ENCODE data around the gene BICDL1. TPM values are rescaled to one million over a fixed set of nuclear protein-coding genes. Genes with fewer than 3 reads are reported as not detected.
"Not testable (repeated sequence)": the region's sequence is repeated elsewhere in the genome, so short reads cannot be mapped to it uniquely, and the experiment has no call there.

The BICDL1 gene
- total RNA-seq, 1 donor from 2014 or later = 136 TPM

DNA sequence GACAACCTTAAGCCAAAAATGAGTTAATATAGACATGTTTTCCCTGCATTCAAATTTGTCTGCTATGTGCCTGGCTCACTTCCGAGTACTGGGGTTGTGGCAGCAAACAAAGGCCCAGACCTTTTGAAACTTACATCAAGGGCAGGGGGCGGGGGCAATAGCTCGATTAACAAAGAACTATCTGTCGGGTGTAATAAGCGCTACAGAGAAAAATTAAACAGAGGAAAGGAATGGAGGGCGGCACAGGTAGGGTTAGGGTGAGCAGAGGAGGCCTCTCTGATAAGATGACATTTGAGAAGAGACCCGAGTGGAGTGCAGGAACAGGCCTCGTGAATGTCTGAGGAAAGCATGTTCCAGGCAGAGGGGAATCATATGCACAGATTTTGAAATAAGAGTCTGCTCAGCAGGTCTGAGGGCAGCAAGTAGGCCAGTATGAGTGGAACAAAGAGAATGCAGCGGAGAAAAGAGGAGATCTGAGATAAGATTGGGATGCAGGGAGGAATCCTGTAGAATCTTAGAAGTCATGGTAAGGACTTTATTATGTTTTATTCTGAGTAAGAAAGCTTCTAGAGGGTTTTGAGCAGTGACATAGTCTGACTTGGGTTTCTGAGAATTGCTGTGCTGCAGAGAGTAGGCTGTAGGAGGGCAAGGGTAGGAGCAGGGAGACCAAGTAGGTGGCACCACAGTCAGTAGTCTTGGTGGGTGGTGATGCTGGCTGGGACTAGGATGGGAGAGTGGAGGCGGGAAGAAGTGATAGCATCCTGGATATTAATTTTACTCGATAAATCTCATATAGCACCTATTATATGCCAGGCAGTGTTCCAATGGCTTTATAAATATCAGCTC is 52.6 kb downstream of the BICDL1 start:
- Mint-ChIP-seq H3K27ac (peak overlapping the region; percentile 63), H3K27me3 (ENCODE audit: insufficient read depth) (no peaks in the 10 kb centered on the region), H3K4me1 (ENCODE audit: low read depth) (peaks cover 19% of the 10 kb centered on the region), H3K9me3 (no peaks in the 10 kb centered on the region), H3K4me3 (no peak overlapping the region), H3K36me3 (ENCODE audit: low read depth) (peaks cover 24% of the 10 kb centered on the region)
- intact Hi-C loops (cut with micrococcal nuclease) = loop anchor here (2.0 kb wide), 1 partner anchor 19 kb away; no protein-coding TSS in a partner anchor
- no peak for DNase-seq (ENCODE audit: low spot score)

DNA sequence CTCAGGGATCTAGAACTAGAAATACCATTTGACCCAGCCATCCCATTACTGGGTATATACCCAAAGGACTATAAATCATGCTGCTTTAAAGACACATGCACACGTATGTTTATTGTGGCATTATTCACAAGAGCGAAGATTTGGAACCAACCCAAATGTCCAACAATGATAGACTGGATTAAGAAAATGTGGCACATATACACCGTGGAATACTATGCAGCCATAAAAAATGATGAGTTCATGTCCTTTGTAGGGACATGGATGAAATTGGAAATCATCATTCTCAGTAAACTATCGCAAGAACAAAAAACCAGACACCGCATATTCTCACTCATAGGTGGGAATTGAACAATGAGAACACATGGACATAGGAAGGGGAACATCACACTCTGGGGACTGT is 56.3 kb downstream of the BICDL1 start:
- H3K27me3 Mint-ChIP-seq (ENCODE audit: insufficient read depth); H3K4me3 Mint-ChIP-seq; DNase-seq (ENCODE audit: low spot score); H3K9me3 Mint-ChIP-seq; intact Hi-C loops (cut with micrococcal nuclease); H3K27ac Mint-ChIP-seq: not testable (repeated sequence)
- peaks cover 41% of the 10 kb centered on the region for H3K4me1 Mint-ChIP-seq (ENCODE audit: low read depth)
- H3K36me3 Mint-ChIP-seq (ENCODE audit: low read depth) = peaks cover 33% of the 10 kb centered on the region

DNA sequence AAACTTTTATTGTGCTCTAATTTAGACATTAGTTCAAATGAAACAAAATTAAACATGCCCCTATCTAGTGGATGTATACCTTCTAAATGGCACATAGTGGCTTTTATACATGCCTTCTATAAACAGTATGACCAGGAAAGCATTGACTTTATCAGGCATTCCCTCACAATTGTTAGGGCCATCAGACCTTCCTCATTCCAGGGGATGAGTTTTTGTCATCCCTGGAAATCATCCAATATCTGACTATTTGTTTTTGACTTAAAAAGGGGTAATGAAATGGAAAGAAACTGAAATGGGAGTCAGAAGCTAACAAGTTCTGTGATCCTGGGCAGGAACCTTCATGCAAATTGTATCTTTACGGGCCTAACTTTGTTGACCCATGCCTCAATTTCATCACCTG is 58.0 kb downstream of the BICDL1 start:
- Mint-ChIP-seq H3K4me3 (no peak overlapping the region), H3K27me3 (ENCODE audit: insufficient read depth) (no peaks in the 10 kb centered on the region), H3K27ac (no peak overlapping the region), H3K9me3 (no peaks in the 10 kb centered on the region), H3K4me1 (ENCODE audit: low read depth) (peaks cover 37% of the 10 kb centered on the region), H3K36me3 (ENCODE audit: low read depth) (peaks cover 30% of the 10 kb centered on the region)
- no peak for DNase-seq (ENCODE audit: low spot score)
- intact Hi-C loops (cut with micrococcal nuclease) = no loop called here

DNA sequence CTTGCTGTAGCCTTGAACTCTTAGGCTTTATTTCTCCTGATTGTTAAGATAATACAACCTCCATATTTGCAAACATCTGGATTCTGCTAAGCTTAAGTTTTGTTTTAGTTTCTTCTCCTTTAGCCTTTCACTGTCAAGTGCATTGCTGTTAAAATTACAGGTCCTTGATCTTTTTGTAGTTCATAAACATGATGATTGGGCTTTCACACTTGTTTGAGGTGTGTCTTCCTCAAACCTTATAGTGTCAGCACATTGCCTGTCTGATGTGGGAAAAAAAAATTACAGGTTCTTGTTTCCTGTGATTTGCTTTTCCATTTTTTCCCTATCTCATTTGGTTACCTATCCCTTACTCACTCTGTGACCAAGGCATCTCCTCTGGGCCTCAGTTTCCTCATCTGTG is 59.2 kb downstream of the BICDL1 start:
- H3K27ac Mint-ChIP-seq = peak overlapping the region; percentile 35
- no peak for DNase-seq (ENCODE audit: low spot score)
- intact Hi-C loops (cut with micrococcal nuclease) = no loop called here
- H3K36me3 Mint-ChIP-seq (ENCODE audit: low read depth) = peaks cover 32% of the 10 kb centered on the region
- H3K9me3 Mint-ChIP-seq = no peaks in the 10 kb centered on the region
- H3K4me1 Mint-ChIP-seq (ENCODE audit: low read depth) = peaks cover 43% of the 10 kb centered on the region
- no peak overlapping the region for H3K4me3 Mint-ChIP-seq
- H3K27me3 Mint-ChIP-seq (ENCODE audit: insufficient read depth) = no peaks in the 10 kb centered on the region

DNA sequence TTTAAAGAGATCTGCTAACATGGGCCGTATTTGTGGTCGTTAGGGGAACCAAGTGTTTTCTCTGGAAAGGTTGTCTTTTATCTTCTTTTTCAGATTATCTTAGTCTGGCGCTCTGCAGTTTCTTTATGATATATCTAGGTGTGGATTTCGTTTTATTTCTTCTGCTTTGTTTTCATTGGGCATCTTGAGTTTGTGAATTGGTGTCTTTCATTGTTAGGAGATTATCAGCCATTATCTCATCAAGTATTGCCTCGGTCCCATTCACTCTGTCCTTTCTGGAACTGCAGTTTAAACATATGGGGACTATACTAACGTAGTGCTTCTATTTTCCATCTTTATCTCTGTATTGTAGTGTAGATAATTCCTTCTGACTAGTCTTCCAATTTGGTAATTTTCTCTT is 60.4 kb downstream of the BICDL1 start:
- Mint-ChIP-seq H3K9me3 (no peaks in the 10 kb centered on the region), H3K4me3 (no peak overlapping the region), H3K4me1 (ENCODE audit: low read depth) (peaks cover 48% of the 10 kb centered on the region), H3K36me3 (ENCODE audit: low read depth) (peaks cover 31% of the 10 kb centered on the region), H3K27ac (peak overlapping the region; percentile 2), H3K27me3 (ENCODE audit: insufficient read depth) (no peaks in the 10 kb centered on the region)
- no peak for DNase-seq (ENCODE audit: low spot score)
- intact Hi-C loops (cut with micrococcal nuclease) = no loop called here

DNA sequence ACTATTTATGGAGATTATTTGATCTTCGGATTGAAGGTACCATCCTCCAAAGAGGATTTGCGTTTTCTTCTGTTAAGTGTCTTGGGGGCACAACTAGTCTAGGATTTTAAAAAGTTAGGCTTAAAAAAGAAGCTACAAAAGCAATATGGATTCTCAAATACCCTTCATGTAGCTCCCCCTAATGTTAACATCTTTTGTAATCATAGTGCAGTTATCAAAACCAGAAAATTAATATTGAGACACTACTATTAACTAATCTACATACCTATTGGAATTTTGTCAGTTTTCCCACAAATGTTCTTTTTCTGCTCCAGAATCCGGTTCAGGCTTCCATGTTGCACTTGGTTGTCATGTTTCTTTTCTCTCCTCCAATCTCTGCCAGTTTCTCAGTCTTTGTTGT is 62.5 kb downstream of the BICDL1 start:
- H3K4me1 Mint-ChIP-seq (ENCODE audit: low read depth) = peaks cover 41% of the 10 kb centered on the region
- no peaks in the 10 kb centered on the region for H3K9me3 Mint-ChIP-seq
- H3K27me3 Mint-ChIP-seq (ENCODE audit: insufficient read depth) = no peaks in the 10 kb centered on the region
- H3K4me3 Mint-ChIP-seq = no peak overlapping the region
- peak overlapping the region; percentile 45 for H3K27ac Mint-ChIP-seq
- H3K36me3 Mint-ChIP-seq (ENCODE audit: low read depth) = peaks cover 27% of the 10 kb centered on the region
- DNase-seq (ENCODE audit: low spot score) = no peak
- intact Hi-C loops (cut with micrococcal nuclease) = no loop called here

DNA sequence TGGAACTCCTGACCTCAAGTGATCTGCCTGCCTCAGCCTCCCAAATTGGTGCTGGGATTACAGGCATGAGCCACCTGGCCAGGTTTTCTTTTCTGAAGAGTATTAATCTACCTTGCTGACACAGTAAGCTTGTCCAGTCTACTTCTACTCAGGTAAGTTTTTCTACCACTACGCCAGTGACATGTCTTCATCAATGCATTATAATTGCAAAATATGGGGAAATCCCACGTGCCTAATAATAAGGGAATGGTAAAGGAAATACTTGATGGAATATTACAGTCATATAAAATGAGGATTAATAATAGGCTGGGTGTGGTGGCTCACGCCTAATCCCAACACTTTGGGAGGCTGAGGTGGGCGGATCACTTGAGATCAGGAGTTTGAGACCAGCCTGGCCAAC is 65.3 kb downstream of the BICDL1 start:
- H3K9me3 Mint-ChIP-seq = no peaks in the 10 kb centered on the region

DNA sequence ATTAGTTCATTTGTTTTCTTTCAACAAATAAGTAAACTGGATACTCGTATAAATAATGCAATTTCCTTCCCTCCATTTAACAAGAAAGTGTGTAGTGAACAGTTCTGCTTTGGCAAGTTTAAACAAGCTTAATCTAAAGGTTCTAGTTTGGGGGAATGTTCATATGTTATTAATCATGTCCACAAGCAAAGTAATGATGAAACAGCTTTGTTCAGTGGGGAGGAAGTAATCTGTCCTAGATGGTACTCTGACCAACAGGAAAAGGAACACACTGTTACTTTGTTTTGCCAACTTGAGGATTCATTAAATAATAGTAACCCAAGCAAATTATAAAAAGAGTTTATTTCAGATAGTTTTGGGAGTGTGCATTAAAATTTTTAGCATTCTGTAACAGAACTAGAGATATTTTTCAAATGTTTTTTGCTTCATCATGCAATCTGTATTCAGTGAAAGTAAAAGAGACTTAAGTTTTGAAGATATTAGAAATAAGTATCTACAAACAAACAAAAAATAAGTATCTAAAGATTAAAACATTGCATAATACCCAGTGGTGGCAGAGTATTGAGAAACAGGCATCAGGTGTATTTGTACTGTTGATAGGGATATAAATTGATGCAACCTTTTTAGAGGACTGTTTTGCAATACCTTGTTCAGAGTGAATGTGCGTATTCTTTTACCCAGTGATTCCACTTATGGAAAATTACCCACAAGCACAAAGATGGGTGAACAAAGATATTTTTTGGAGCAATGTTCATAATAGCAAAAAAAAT is 66.4 kb downstream of the BICDL1 start:
- H3K4me1 Mint-ChIP-seq (ENCODE audit: low read depth) = peaks cover 24% of the 10 kb centered on the region
- H3K36me3 Mint-ChIP-seq (ENCODE audit: low read depth) = peaks cover 24% of the 10 kb centered on the region
- no peak overlapping the region for H3K4me3 Mint-ChIP-seq
- no peaks in the 10 kb centered on the region for H3K27me3 Mint-ChIP-seq (ENCODE audit: insufficient read depth)
- H3K9me3 Mint-ChIP-seq = no peaks in the 10 kb centered on the region
- H3K27ac Mint-ChIP-seq = no peak overlapping the region
- no peak for DNase-seq (ENCODE audit: low spot score)
- intact Hi-C loops (cut with micrococcal nuclease) = no loop called here

More for the DNA sequence above, 65.3 kb downstream of the BICDL1 start:
- Mint-ChIP-seq H3K27me3 (ENCODE audit: insufficient read depth) (no peaks in the 10 kb centered on the region), H3K4me3 (no peak overlapping the region), H3K4me1 (ENCODE audit: low read depth) (peaks cover 18% of the 10 kb centered on the region), H3K36me3 (ENCODE audit: low read depth) (peaks cover 22% of the 10 kb centered on the region), H3K27ac (no peak overlapping the region)
- no peak for DNase-seq (ENCODE audit: low spot score)
- intact Hi-C loops (cut with micrococcal nuclease) = no loop called here

DNA sequence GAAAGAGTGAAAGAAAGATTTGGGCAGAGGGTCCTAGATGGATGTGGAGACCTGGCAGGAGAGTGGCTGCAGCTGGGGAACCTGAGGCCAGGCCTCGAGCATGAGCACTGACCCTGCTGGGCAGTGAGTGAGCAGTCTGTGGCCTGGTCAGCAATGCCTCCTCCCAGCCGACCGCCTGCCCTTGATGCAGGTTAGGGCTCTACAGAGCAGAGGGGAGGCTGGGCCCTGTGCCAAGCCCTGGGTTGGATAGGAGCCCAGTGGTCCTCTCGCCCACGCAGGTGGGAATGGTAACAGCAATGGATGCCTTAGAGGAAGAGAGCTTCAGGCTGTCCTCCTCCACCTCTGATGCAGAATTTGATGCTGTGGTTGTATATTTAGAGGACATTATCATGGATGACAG is 67.7 kb downstream of the BICDL1 start:
- Mint-ChIP-seq H3K36me3 (ENCODE audit: low read depth) (peaks cover 26% of the 10 kb centered on the region), H3K9me3 (no peaks in the 10 kb centered on the region), H3K4me3 (no peak overlapping the region), H3K27ac (no peak overlapping the region), H3K4me1 (ENCODE audit: low read depth) (peaks cover 25% of the 10 kb centered on the region), H3K27me3 (ENCODE audit: insufficient read depth) (no peaks in the 10 kb centered on the region)
- no peak for DNase-seq (ENCODE audit: low spot score)
- intact Hi-C loops (cut with micrococcal nuclease) = no loop called here

DNA sequence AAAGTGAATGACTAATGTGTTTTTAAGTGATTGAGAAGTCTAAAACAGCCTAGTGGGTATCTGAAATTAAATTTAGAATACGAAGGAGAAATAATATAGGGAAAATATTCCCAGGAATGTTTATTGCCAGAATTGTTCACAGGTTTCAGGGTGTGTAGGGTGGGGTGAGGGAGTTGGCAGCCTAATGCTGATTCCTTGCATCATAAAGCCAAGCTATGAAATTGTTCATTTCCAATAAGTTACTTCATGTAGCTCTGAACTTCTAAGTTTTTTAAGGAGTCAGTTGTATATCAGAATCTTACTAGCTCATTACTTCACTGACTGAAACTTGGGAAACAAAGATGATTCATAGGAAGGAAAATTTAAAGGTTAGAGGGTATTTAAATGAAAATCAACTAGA is 71.2 kb downstream of the BICDL1 start:
- no peak for DNase-seq (ENCODE audit: low spot score)
- H3K27me3 Mint-ChIP-seq (ENCODE audit: insufficient read depth) = no peaks in the 10 kb centered on the region
- H3K4me1 Mint-ChIP-seq (ENCODE audit: low read depth) = peaks cover 16% of the 10 kb centered on the region
- H3K4me3 Mint-ChIP-seq = no peak overlapping the region
- no peaks in the 10 kb centered on the region for H3K9me3 Mint-ChIP-seq
- peaks cover 27% of the 10 kb centered on the region for H3K36me3 Mint-ChIP-seq (ENCODE audit: low read depth)
- intact Hi-C loops (cut with micrococcal nuclease) = no loop called here
- H3K27ac Mint-ChIP-seq = peak overlapping the region; percentile 34

DNA sequence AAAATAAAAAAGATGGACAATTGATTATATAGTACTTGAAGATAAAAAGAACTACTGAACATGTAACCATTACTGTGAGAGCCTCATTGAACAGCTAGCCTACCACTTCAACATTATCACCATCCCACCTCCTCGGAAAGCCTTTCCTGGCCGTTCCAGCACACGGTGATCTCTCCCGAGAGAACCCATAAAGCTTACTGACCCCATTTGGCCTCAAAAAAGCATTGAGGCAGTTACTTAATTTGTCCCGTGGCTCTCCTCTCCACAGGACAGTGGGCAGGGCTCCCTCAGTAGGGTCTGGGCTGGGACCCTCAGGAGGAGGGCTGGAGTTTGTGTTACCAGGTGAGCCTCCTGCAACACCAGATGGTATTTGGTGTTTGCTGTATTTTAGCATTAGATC is 71.7 kb downstream of the BICDL1 start:
- DNase-seq (ENCODE audit: low spot score) = no peak
- H3K27ac Mint-ChIP-seq = peak overlapping the region; percentile 34
- intact Hi-C loops (cut with micrococcal nuclease) = no loop called here

DNA sequence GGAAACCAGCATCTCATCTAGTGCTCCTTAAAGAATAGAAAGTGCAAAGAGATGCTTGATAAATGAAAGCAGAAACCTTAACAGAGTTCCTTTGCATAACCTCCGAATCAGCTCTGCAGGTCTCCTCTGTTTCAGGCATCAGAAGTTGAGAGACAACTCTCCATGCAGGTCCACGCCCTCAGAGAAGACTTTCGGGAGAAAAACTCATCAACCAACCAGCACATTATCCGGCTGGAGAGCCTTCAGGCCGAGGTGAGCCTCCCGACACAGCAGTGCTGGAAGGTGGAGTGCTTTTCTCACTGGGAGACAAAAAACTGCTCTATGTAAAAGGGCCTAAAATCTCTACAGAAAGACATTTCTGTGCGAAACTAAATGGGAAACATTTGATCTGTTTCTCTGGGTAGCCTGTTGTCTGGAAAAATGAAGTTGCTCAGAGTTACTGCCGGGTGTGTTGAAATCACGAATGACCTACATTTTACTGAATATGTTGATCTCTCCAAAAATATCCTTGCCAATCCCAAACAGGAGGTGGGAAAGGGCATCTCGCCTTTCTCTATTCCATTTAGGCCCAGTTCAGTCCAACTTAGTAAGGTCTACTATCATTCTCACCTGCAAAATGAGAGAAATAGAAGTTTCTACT is 72.7 kb downstream of the BICDL1 start:
- intact Hi-C loops (cut with micrococcal nuclease) = no loop called here
- no peaks in the 10 kb centered on the region for H3K9me3 Mint-ChIP-seq
- peaks cover 36% of the 10 kb centered on the region for H3K36me3 Mint-ChIP-seq (ENCODE audit: low read depth)
- peaks cover 16% of the 10 kb centered on the region for H3K4me1 Mint-ChIP-seq (ENCODE audit: low read depth)
- H3K27ac Mint-ChIP-seq = no peak overlapping the region
- DNase-seq (ENCODE audit: low spot score) = no peak
- H3K4me3 Mint-ChIP-seq = no peak overlapping the region
- no peaks in the 10 kb centered on the region for H3K27me3 Mint-ChIP-seq (ENCODE audit: insufficient read depth)

More for the DNA sequence above, 71.7 kb downstream of the BICDL1 start:
- Mint-ChIP-seq H3K9me3 (no peaks in the 10 kb centered on the region), H3K27me3 (ENCODE audit: insufficient read depth) (no peaks in the 10 kb centered on the region), H3K4me3 (no peak overlapping the region), H3K4me1 (ENCODE audit: low read depth) (peaks cover 16% of the 10 kb centered on the region), H3K36me3 (ENCODE audit: low read depth) (peaks cover 27% of the 10 kb centered on the region)

All from activated T-helper 1 cell treated with anti-CD3 and anti-CD28 coated beads, Interleukin-12 subunit alpha, Interleukin-12 subunit beta, Interleukin-2, Interleukin-4 antibody, amounts not matched to agents 30 ng/mL and 10 ng/mL and 1 ng/mL, durations not matched to agents 14 hours and 24 hours and 36 hours (primary cell).